ENCODE measurements around the gene SGCE. TPM values are rescaled to one million over a fixed set of nuclear protein-coding genes. Genes with fewer than 3 reads are reported as not detected.

Gene SGCE
- total and polyA plus RNA-seq, 2 donors (not counting 1 experiment from before 2014, with no cell fraction given), result 8.9 to 13.0 TPM

DNA sequence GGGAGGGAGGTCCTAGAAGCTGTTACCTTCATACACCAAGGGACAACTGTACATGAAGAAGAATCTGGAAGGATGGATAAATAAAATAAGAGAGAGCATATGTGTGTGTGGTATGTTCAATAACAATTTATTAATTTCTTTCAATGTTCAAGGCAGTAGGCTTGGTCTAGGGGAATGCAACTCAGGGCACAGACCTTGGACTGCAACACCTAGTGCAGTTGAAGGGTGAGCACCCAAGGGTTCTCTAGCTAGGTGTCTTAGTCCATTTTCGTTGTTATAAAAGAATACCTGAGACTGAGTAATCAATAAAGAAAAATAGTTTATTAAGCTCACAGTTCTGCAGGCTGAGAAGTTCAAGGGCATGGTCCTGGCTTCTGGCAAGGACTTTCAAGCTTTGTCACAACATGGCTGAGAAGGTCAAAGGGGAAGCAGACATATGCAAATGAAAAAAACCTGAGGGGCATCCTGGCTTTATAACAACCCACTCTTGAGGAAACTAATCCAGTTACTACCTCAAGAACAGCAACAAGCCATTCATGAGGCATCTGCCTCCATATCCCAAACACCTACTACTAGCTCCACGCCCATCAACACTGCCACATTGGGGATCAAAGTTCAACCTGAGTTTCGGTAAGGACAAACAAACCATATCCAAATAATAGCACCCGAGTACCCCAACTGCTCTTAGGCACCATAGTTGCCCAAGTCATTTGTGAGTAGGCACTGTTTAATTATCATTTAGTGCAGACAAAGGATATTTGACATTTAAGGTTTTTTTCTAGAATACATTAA is 15.7 kb upstream of the SGCE start:
- Histone ChIP-seq H3K27me3 (replicated peaks in 1 of 4; ENCODE audit: control extremely low read depth in 1 of 4, control insufficient read depth in 3 of 4, insufficient read depth in 4 of 4, low read length in 3 of 4) (no peaks in the 10 kb centered on the region), H4K20me1 (ENCODE audit: control insufficient read depth, insufficient read depth, low read length, poor library complexity, severe bottlenecking) (no peaks in the 10 kb centered on the region), H3K27ac (ENCODE audit: low read length in 2 of 2) (no peak overlapping the region), H3K79me2 (ENCODE audit: control insufficient read depth, insufficient read depth, low read length) (no peaks in the 10 kb centered on the region), H2AFZ (ENCODE audit: insufficient read depth, low read depth, low read length, poor library complexity, severe bottlenecking) (no peak overlapping the region), H3K4me3 (ENCODE audit: control extremely low read depth in 1 of 5, extremely low read depth in 1 of 5, insufficient read depth in 1 of 5, low read depth in 2 of 5, low read length in 4 of 5) (no peak overlapping the region), H3K9ac (ENCODE audit: low read length) (no peak overlapping the region), H3K9me3 (ENCODE audit: control extremely low read depth in 1 of 3, control insufficient read depth in 2 of 3, insufficient read depth in 1 of 3, low read length in 2 of 3) (no peaks in the 10 kb centered on the region), H3K4me2 (replicated peaks; ENCODE audit: low read depth, low read length, poor library complexity, severe bottlenecking) (no peak overlapping the region), H3K36me3 (replicated peaks in 1 of 2; ENCODE audit: control extremely low read depth in 1 of 2, control insufficient read depth in 1 of 2, extremely low read depth in 1 of 2, insufficient read depth in 2 of 2, low read length in 1 of 2) (no peaks in the 10 kb centered on the region), H3K4me1 (ENCODE audit: control insufficient read depth in 2 of 2, insufficient read depth in 2 of 2, low read length in 2 of 2) (no peaks in the 10 kb centered on the region)
- CTCF ChIA-PET, result no interaction called here
- Mint-ChIP-seq H3K27me3 (peaks cover 2% of the 10 kb centered on the region), H3K4me3 (no peak overlapping the region), H3K9me3 (ENCODE audit: insufficient read depth) (no peaks in the 10 kb centered on the region), H3K4me1 (no peaks in the 10 kb centered on the region), H3K27ac (no peak overlapping the region)
- no peak for ATAC-seq (ENCODE audit: low read depth)
- 79% methylated on average over 2 of the region's 4 CpGs for whole genome bisulfite sequencing (ENCODE audit: insufficient coverage)
- intact Hi-C loops (cut with micrococcal nuclease), result no loop called here
- POLR2A ChIA-PET, result no interaction called here
- no peak for DNase-seq
- TF ChIP-seq EZH2 (IDR thresholded peaks at IDR 0.05; ENCODE audit: borderline replicate concordance, insufficient read depth, low read depth, low read length, poor library complexity, severe bottlenecking), result no peak

DNA sequence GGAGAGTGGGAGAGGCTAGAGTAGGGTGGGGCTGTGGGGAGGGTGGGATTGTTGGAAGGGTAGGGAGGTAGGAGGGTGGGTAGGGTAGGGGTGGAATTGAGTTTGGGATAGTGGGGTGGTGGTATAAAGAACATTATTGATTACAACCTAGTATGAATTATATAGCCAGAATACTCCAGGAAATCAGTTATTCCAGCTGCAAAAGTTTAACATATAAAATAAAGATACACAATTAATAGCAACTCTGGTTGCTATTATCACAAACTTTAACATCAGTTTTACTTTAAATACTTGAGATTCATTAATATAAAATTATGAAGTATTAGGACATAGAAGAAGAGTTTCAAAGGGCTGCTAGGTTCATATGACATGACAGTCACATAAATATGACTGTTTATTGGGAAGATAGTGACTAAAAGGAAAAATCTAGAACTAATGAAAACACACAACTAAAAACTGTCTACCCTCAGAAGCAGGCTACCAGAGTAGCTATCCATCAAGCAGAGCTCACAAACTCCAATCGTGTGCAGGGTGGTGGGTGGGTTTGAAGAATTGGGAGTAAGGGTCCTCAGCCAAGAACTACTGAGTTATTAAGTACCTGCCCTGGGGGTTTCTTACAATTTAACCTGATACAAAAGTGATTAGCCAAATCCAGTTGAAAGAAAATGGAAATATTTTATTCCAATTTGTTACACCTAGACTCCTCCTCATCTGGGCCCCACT is 14.0 kb upstream of the SGCE start:
- Histone ChIP-seq H2AFZ (ENCODE audit: insufficient read depth, low read depth, low read length, poor library complexity, severe bottlenecking) (no peak overlapping the region), H3K27ac (ENCODE audit: low read length in 2 of 2) (no peak overlapping the region), H3K4me1 (ENCODE audit: control insufficient read depth in 2 of 2, insufficient read depth in 2 of 2, low read length in 2 of 2) (no peaks in the 10 kb centered on the region), H3K9me3 (ENCODE audit: control extremely low read depth in 1 of 3, control insufficient read depth in 2 of 3, insufficient read depth in 1 of 3, low read length in 2 of 3) (no peaks in the 10 kb centered on the region), H4K20me1 (ENCODE audit: control insufficient read depth, insufficient read depth, low read length, poor library complexity, severe bottlenecking) (no peaks in the 10 kb centered on the region), H3K9ac (ENCODE audit: low read length) (no peak overlapping the region), H3K4me3 (ENCODE audit: control extremely low read depth in 1 of 5, extremely low read depth in 1 of 5, insufficient read depth in 1 of 5, low read depth in 2 of 5, low read length in 4 of 5) (no peak overlapping the region), H3K79me2 (ENCODE audit: control insufficient read depth, insufficient read depth, low read length) (no peaks in the 10 kb centered on the region), H3K36me3 (replicated peaks in 1 of 2; ENCODE audit: control extremely low read depth in 1 of 2, control insufficient read depth in 1 of 2, extremely low read depth in 1 of 2, insufficient read depth in 2 of 2, low read length in 1 of 2) (no peaks in the 10 kb centered on the region), H3K27me3 (replicated peaks in 1 of 4; ENCODE audit: control extremely low read depth in 1 of 4, control insufficient read depth in 3 of 4, insufficient read depth in 4 of 4, low read length in 3 of 4) (no peaks in the 10 kb centered on the region), H3K4me2 (replicated peaks; ENCODE audit: low read depth, low read length, poor library complexity, severe bottlenecking) (no peak overlapping the region)
- Mint-ChIP-seq H3K9me3 (ENCODE audit: insufficient read depth) (peaks cover 1% of the 10 kb centered on the region), H3K27ac (no peak overlapping the region), H3K27me3 (peaks cover 2% of the 10 kb centered on the region), H3K4me1 (no peaks in the 10 kb centered on the region), H3K4me3 (no peak overlapping the region)
- CTCF ChIA-PET, result no interaction called here
- TF ChIP-seq EZH2 (IDR thresholded peaks at IDR 0.05; ENCODE audit: borderline replicate concordance, insufficient read depth, low read depth, low read length, poor library complexity, severe bottlenecking), result no peak
- TF ChIP-seq, protein P1, sequence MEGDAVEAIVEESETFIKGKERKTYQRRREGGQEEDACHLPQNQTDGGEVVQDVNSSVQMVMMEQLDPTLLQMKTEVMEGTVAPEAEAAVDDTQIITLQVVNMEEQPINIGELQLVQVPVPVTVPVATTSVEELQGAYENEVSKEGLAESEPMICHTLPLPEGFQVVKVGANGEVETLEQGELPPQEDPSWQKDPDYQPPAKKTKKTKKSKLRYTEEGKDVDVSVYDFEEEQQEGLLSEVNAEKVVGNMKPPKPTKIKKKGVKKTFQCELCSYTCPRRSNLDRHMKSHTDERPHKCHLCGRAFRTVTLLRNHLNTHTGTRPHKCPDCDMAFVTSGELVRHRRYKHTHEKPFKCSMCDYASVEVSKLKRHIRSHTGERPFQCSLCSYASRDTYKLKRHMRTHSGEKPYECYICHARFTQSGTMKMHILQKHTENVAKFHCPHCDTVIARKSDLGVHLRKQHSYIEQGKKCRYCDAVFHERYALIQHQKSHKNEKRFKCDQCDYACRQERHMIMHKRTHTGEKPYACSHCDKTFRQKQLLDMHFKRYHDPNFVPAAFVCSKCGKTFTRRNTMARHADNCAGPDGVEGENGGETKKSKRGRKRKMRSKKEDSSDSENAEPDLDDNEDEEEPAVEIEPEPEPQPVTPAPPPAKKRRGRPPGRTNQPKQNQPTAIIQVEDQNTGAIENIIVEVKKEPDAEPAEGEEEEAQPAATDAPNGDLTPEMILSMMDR (IDR thresholded peaks at IDR 0.05), result no peak
- no peak for DNase-seq
- ATAC-seq (ENCODE audit: low read depth), result no peak
- intact Hi-C loops (cut with micrococcal nuclease), result loop anchor here (5.0 kb wide), 1 partner anchor 807 kb away; no protein-coding TSS in a partner anchor
- POLR2A ChIA-PET, result no interaction called here
- no CpG with 5 or more reads among the region's 1 CpG for WGBS (ENCODE audit: insufficient coverage)
